NOMO-1 (cell line): ENCODE data around the gene PPP1R37.

Experiments used
- DNase-seq, 2 experiments: peaks; one replicate each; lab custom pipeline; 2025; ENCODE audit not compliant: unreplicated experiment in 2 of 2; lab: John Stamatoyannopoulos, UW

PPP1R37 gene

GRCh38 chr19:45130888-45131615 lies 38.1 kb downstream of the PPP1R37 start:
- DNase-seq: no peak

DNA sequence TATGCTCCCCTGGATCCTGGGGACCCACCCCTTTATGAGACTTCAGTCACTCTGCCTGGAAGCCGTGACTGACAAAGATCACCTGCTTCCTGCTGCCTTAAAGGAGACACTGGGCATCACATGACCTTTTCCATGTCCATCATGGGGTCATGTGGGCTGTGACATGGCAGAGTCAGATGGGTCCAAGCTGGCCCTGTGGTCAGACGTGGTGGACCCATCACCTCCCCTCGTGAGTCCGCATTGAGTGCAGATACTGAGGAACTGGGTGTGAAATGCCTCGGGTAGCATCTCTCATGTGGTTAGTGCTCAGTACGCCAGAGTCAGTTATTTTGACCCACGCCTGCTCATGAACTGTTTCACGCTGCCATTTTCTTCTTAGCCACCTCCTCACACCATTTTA lies 40.7 kb downstream of the PPP1R37 start:
- DNase-seq: no peak

- no peak for DNase-seq
These were observed 42.4 kb downstream of the PPP1R37 start for GRCh38 chr19:45135176-45135885.

DNA sequence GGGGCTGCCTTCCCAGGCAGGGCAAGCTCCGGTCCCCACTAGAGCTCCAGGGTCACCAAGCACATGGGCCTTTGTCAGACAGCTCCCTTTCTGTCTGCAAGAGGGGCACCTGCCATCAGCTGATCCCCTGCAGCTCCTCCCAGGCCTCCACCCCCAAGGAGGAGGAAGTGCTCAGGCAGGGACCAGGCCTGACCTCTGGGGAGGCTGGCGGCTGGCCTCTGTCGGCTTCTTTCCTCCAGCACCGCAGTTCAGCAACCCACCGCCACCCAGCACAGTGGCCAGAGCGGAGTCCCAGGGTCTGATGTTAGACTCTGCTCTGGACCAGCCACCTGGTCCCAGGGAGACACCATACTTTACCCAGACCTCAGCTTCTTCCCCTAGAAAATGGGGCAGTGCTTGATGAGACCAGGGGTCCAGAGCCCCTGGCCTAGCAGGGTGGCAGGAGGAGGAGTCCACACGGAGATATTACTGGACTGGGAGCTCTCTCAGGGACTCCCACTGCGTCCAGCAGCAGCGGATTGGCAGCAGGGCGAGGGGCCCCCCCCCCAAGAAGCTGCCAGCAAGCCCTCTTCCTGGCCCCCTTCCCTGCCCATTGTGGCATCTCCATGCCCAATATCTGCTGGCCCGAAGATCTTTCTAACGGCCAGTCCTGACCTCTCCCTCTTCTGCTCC lies 43.7 kb downstream of the PPP1R37 start:
- no peak for DNase-seq

DNA sequence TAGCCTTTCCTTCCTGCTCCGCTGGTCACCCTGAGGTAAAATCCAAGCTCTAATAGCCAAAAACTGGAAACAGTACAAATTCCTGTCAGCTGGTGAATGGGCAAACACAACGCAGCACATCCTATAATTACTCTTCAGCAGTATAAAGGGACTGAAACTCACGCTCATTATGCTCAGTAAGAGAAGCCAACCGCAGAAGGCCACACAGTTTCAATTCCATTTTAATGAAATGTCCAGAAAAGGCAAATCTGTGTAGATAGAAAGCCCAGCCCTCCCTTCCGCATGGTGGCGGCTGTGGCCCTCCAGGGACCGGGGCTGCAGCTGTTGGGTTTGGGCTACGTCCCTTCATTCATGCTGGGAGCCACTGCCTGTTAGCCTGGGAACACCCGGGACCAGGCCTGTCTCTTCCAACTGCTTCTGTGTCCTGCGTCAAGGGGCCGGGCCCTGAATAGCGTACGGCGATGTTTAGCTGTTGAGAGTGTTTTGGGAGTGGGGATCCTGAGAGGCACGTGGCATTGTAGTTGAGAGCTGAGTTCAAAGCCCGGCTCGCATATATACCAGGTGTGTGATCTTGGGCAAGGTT lies 44.3 kb downstream of the PPP1R37 start:
- DNase-seq: no peak

DNA sequence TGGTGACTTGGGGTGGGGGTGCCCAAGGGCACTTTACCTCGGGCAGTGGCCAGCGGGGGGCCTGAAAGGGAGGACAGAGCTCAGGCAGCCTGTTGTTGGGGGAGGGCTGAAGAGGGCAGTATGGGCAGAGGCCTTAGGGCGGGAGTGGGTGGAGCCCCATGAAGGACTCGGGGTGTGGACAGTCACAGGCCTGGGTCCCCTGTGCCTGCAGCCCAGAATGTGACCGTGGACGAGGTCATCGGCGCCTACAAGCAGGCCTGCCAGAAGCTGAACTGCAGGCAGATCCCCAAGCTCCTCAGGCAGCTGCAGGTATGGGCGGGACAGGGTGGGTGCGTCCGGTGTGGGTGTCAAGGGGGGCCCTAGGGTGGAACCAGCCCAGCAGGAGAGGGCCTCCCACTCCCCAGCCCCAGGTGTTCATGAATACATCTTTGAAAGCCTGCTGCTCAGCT lies 45.3 kb downstream of the PPP1R37 start:
- DNase-seq: no peak

DNA sequence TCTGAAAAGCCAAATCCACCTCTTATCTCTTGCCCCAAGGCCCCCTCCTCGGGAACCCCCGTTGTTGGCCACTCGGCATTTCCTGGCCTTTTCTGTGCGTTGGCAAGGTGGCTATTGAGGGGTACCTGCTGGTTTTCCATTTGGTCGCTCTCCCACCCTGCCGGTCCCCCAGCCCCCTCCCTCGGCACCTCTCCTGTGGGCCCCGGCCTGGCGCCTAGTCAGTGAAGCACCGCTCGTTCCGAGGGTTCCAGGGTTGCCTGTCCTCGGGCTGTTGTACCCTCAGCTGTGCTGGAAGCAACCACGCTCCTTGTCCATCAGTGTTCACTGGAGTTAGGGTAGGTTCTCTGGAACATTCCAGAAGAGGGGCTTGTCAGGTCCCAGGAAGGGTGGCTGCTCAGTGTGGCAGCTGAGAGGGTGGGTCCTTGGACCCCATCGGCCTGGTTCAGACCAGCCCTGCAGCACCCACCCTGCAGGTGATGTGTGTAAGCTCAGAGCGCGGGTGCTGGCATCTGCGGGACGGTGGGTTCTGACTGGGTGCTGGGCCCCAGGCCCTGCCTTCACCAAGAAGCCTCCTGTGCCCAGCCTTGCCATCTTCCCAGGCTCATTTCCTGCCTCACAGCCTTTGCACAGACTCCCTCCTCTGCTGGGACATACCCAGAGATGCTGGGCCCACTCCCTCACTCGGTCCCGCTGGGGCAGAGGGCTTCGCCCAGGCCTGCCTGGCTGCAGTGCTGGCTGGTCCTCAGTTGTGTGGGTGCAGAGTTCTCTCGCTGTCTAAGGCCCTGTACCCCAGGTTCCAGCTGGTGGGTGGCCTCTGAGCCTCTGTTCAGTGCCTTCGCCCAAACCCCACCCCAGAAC lies 46.5 kb downstream of the PPP1R37 start:
- DNase-seq: no peak

GRCh38 chr19:45140144-45140503 lies 47.1 kb downstream of the PPP1R37 start:
- no peak for DNase-seq

DNA sequence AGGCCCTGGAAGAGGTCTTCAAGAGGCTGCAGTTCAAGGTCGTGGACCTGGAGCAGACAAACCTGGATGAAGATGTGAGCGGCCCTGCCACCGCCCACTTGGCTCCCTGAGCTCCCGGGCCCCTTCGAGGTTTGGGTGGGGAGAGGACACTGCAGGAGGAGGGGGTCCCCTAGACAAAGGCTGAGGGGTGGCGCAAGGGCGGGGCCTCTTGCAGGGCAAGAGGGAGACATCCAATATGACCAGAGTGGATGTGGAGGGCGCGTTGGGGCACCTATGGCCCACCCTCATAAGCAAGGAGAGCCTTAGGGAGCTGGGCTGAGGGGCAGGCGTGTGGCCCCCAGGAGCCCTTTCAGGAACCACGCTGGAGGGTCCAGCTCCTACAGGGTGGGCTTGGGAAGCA lies 47.6 kb downstream of the PPP1R37 start:
- DNase-seq: no peak

DNA sequence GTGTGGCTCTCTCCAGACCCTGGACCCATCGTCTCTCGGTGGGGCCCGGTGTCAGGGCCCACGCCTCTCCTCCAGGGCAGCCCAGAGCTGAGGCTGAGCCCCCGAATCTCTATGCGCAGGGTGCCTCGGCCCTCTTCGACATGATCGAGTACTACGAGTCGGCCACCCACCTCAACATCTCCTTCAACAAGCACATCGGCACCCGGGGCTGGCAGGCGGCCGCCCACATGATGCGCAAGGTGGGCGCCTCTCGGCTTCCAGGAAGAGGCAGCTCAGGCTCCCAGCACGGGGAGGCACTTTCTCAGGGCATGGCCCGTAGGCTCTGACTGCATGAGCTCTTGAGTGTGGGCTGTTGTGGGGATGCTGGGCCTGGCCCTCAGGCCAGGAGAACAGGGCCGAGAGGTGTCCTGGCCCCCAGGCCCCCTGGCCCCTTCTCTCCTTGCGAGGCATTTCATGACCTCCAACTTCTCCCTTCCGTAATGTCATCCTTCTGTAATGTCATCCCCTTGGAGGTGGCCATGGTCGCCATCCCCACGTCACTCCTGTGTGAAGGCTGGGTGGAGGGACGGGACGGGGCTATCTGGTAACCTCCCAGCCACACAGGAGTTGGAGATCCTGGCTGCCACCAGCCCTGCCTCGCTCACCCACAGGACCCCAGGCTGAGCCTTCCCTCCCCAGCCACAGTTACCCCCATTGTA lies 48.4 kb downstream of the PPP1R37 start:
- DNase-seq: no peak

DNA sequence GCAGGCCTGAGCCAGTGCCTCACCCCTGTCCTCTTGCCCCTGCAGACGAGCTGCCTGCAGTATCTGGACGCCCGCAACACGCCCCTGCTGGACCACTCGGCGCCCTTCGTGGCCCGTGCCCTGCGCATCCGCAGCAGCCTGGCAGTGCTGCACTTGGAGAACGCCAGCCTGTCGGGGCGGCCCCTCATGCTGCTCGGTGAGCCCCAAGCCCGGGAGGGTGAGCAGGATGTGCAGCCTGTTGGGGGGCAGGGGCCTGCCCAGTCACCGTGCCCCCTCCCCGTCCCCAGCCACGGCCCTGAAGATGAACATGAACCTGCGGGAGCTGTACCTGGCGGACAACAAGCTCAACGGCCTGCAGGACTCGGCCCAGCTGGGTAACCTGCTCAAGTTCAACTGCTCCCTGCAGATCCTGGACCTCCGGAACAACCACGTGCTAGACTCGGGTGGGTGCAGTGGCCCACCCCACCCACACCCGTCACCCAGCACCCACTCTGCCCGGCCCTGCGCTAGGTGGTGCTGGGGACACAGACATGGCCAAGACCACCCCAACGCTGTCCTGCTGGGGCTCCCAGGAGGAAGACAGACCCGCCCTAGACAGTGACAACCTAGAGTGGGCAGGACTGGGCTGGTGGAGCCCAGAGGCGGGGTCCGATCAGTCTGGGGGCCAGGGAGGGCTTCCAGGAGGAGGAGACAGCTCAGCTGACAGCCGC lies 49.2 kb downstream of the PPP1R37 start:
- no peak for DNase-seq

DNA sequence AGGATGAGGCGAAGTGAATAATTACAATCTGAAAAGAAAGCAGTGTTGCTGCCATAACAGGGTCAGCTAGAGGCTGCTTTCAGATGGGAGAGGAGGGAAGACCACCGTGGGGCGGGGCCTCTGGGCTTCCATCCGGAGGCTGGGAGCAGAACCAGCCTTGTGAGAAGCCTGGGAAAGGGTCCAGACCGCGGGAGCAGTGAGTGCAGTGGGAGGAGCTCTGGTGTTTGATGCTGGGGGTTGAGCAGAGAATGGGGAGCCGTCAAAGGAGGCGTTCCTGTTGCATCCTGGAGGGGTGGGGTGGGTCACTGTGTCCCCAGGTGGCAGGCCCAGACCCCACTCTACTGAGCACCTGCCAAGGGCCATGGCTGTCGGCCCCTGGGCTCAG lies 49.7 kb downstream of the PPP1R37 start:
- no peak for DNase-seq

DNA sequence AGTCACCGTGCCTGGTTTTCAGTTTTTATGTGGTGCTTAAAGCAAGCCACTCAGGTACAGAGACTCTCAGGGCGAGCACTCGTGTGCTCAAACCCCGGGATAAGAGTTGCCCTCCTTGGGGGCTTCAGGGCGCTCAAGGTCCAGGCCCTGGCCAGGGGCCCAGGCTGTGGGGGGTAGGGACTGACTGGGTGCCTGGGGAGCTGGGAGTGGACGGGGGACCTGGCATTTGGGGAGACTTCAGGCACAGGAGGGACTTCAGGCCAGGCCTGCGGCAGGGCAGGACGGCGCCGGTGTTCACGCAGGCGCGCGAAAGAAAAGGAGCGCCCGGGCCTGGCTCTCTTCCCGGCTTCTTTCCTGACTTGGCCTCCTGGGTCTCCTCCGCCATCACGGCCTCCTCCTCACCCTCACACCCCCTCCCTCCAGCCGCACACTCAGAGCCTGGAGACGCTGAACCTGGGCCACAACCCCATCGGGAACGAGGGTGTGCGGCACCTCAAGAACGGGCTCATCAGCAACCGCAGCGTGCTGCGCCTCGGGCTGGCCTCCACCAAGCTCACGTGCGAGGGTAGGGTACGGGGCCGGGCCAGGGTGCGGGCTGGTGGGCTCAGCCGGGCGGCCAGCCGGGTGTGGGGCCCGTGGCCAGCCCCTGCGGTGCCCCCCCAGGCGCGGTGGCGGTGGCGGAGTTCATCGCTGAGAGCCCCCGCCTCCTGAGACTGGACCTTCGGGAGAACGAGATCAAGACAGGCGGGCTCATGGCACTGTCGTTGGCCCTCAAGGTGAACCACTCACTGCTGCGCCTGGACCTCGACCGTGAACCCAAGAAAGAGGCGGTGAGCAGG lies 51.7 kb downstream of the PPP1R37 start:
- DNase-seq: no peak

GRCh38 chr19:45145270-45146189 lies 52.6 kb downstream of the PPP1R37 start:
- no peak for DNase-seq

GRCh38 chr19:45146251-45146650 lies 53.3 kb downstream of the PPP1R37 start:
- DNase-seq: no peak

DNA sequence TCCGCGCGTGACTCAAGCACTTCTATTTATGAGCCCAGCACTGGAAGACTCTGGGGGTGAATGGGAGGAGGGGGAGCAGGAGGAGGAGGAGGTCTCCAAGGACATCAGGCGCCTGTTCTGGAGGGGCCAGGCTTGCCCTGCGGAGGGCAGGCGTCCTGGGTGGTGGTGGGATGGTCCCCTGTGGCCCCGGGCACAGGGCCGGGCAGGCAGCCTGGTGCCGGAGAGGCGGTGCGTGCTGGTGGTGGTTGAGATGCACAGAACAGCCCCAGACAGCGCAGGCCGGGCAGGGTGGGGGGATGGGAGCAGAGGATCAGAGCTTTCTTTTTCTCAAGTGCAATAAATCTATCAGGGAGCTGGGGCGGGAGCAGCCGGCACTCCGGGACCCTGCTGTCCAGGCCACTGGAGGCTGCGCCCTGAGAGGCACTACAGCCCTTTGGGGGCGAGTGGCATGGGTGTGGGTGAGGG lies 53.8 kb downstream of the PPP1R37 start:
- no peak for DNase-seq
